Vein endothelial cell (primary cell): Measurements from ENCODE around the gene WFDC1. TPM values are rescaled to one million over a fixed set of nuclear protein-coding genes. Genes with fewer than 3 reads are reported as not detected.

Experiments used
- small RNA-seq: library from RNA; depleted of rRNA; stranded (forward); fragments of <200 nt; gene quantifications from one replicate; pipeline ENCODE3, GENCODE V24; 2012
- total RNA-seq: library from RNA; depleted of rRNA; stranded (reverse); fragments of >200 nt; gene quantifications from 2 replicates; pipeline ENCODE4 v1.2.3, GENCODE V29; 2012

The WFDC1 gene, protein sequence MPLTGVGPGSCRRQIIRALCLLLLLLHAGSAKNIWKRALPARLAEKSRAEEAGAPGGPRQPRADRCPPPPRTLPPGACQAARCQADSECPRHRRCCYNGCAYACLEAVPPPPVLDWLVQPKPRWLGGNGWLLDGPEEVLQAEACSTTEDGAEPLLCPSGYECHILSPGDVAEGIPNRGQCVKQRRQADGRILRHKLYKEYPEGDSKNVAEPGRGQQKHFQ
- not detected in 2 replicates for total RNA-seq

DNA sequence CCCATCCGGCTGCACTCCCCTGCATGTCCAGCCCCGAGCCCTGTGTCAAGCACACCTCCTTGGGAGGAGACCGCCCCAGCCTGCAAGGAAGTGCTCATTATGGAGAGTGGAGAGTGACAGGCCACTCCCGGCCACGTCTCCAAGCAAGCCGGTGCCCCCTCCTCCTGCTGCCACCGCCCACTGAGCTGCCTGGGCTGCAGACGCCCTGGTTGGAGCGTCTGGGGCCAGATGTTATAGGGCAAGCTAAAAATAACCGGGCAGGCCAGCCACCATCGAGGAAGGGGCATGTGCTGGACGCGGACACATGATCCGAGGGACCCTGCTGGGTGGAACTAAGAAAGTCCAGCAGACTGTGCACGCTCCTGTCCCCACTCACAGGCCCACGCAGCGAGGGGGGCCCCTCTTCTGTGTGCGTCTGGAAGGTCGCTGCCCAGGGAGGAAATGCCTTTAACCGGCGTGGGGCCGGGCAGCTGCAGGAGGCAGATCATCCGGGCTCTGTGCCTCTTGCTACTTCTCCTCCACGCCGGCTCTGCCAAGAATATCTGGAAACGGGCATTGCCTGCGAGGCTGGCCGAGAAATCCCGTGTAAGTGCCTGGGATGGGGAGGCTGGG, at the start of gene WFDC1:
TSS of gene WFDC1 (plus strand) at position 348 of the 612 bp plus-strand sequence. CDS start at position 442, 94 bp downstream.

DNA sequence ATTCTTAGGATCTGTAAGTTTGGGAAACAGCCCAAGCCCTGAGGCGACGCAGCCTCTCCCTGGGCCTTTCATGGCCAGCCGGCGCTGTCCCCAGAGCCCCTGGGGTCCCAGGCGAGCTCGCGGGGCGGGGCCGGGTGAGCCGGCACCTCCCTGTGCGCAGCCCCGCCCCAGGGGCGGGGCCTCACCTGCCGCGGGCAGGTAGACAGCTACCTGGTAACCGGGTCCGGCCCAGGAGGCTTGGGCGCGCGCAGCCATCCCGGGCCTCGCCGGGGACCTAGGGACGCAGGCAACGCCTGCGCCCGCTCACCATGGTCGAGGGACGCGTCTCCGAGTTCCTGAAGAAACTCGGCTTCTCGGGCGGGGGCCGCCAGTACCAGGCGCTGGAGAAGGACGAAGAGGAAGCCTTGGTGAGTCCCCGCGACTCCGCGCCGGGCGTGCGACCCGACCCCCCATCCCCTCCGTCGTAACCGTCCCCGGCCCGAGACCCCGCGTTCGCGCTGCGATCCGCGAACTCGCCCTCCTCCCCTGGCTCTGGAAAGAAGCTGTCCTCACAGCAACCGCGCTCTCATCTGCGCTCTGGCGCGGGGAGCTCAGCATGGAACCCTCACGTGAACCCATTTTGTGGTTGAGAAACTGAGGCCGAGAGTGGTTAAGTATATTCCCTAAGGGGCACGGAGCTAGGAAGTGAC, 73.8 kb downstream of the WFDC1 start, which contains the start of gene ATP2C2:
TSS of gene ATP2C2 (plus strand) at position 231 of the 689 bp plus-strand sequence. CDS start at position 309, 78 bp downstream.

Small RNA genes within 50 kb of the gene (small RNA-seq; reads per million reads assigned to genes)
- not detected for gene RNA5SP433

Other genes with a start within 250 kb of the WFDC1 start
- 102 TPM in 2 replicates for gene MBTPS1, start 177.9 kb upstream of the WFDC1 start, total RNA-seq
- 28.4 and 28.9 TPM in 2 replicates for gene HSDL1, start 149.7 kb upstream of the WFDC1 start, total RNA-seq
- 0.10 TPM in 1 of 2 replicates, not detected in the other for gene DNAAF1, start 149.6 kb upstream of the WFDC1 start, total RNA-seq
- gene TAF1C, start 107.8 kb upstream of the WFDC1 start, total RNA-seq, result 29.4 and 51.8 TPM in 2 replicates
- gene ADAD2, start 103.7 kb upstream of the WFDC1 start, total RNA-seq, result 0.10 TPM in 1 of 2 replicates, not detected in the other
- not detected in 2 replicates for gene KCNG4, start 54.9 kb upstream of the WFDC1 start, total RNA-seq
- not detected in 2 replicates for gene ATP2C2, start 73.7 kb downstream of the WFDC1 start, total RNA-seq
- gene MEAK7, start 209.8 kb downstream of the WFDC1 start, total RNA-seq, result 18.2 and 21.9 TPM in 2 replicates